DOHH2 (cell line): Measurements from ENCODE around the gene SDCCAG8.

Source experiments
- H3F3A ChIP-seq: fragments of 200-600 bp; sonication (generic), shearing (Covaris generic); 2 replicates; pipeline ENCODE4 v1.6.0; 2016; ENCODE audit warnings: antibody characterized with exemption, mild to moderate bottlenecking; ENCODE audit not compliant: control insufficient read depth, insufficient read depth
- H3K27ac ChIP-seq: fragments of 200-600 bp; sonication (generic); 2 replicates; pipeline ENCODE4 v1.5.1; 2014; ENCODE audit warnings: low read depth, mild to moderate bottlenecking, low read length, moderate library complexity
- H3K27me3 ChIP-seq: fragments of 200-600 bp; sonication (generic); 2 replicates; pipeline ENCODE4 v1.6.1; 2014; ENCODE audit warnings: mild to moderate bottlenecking, low read length, mixed read lengths; ENCODE audit not compliant: control insufficient read depth
- H3K36me3 ChIP-seq: fragments of 200-600 bp; sonication (generic); 2 replicates; pipeline ENCODE4 v1.6.1; 2014; ENCODE audit warnings: mild to moderate bottlenecking, low read length, moderate library complexity, mixed read lengths; ENCODE audit not compliant: control insufficient read depth
- H3K4me1 ChIP-seq: fragments of 200-600 bp; sonication (generic); 2 replicates; pipeline ENCODE4 v1.6.1; 2014; ENCODE audit warnings: mild to moderate bottlenecking, low read length, mixed read lengths; ENCODE audit not compliant: control insufficient read depth
- H3K4me2 ChIP-seq: fragments of 200-600 bp; sonication (generic); 2 replicates; pipeline ENCODE4 v1.6.0; 2014; ENCODE audit warnings: mild to moderate bottlenecking, low read length, moderate library complexity
- H3K4me3 ChIP-seq: fragments of 200-600 bp; sonication (generic); 2 replicates; pipeline ENCODE4 v1.5.1; 2014; ENCODE audit warnings: mild to moderate bottlenecking, low read length, mixed read lengths
- H3K79me2 ChIP-seq: fragments of 200-600 bp; sonication (generic); 2 replicates; pipeline ENCODE4 v1.6.1; 2014; ENCODE audit warnings: mild to moderate bottlenecking, low read length, mixed read lengths; ENCODE audit not compliant: control insufficient read depth
- H3K9me2 ChIP-seq: fragments of 200-600 bp; sonication (generic); replicated peaks from 2 replicates; pipeline ENCODE4 v1.6.1; 2014; ENCODE audit warnings: mild to moderate bottlenecking, low read length, mixed read lengths; ENCODE audit not compliant: control insufficient read depth
- H3K9me3 ChIP-seq: fragments of 200-600 bp; sonication (generic); 2 replicates; pipeline ENCODE4 v1.6.1; 2014; ENCODE audit warnings: antibody characterized with exemption, low read length, mixed read lengths; ENCODE audit not compliant: control insufficient read depth, insufficient read depth
- H4K20me1 ChIP-seq: fragments of 200-600 bp; sonication (generic); 2 replicates; pipeline ENCODE4 v1.6.0; 2014; ENCODE audit warnings: low read depth, mild to moderate bottlenecking, antibody characterized with exemption, low read length, moderate library complexity; ENCODE audit not compliant: control insufficient read depth, insufficient read depth
- CTCF ChIP-seq: fragments of 200-600 bp; sonication (generic); IDR thresholded peaks from one replicate; pipeline ENCODE4 v1.5.1; 2014; ENCODE audit warnings: antibody characterized with exemption, mild to moderate bottlenecking, low read depth, low read length; ENCODE audit not compliant: poor library complexity, severe bottlenecking
- EZH2phosphoT487 ChIP-seq: fragments of 200-600 bp; sonication (generic); IDR thresholded peaks from 2 replicates; pipeline ENCODE4 v1.6.1; 2017; ENCODE audit warnings: borderline replicate concordance, mild to moderate bottlenecking, antibody characterized with exemption, low read length, moderate library complexity, mixed read lengths

SDCCAG8 gene

GRCh38 chr1:243505986-243506689 lies 250.3 kb downstream of the SDCCAG8 start:
- Histone ChIP-seq H3K27me3 (no peaks in the 10 kb centered on the region), H3K27ac (no peak overlapping the region), H3K4me1 (peaks cover 7% of the 10 kb centered on the region), H3K79me2 (no peaks in the 10 kb centered on the region), H3K9me3 (no peaks in the 10 kb centered on the region), H3F3A (no peaks in the 10 kb centered on the region), H3K36me3 (no peaks in the 10 kb centered on the region), H4K20me1 (no peaks in the 10 kb centered on the region), H3K9me2 (no peaks in the 10 kb centered on the region), H3K4me2 (no peak overlapping the region), H3K4me3 (no peak overlapping the region)
- TF ChIP-seq EZH2phosphoT487 (no peak), CTCF (no peak)

- H3K4me1 ChIP-seq, result peaks cover 7% of the 10 kb centered on the region
Observed at GRCh38 chr1:243507001-243507671, 251.3 kb downstream of the SDCCAG8 start.

GRCh38 chr1:243507672-243508302 lies 251.9 kb downstream of the SDCCAG8 start:
- no peak for TF ChIP-seq EZH2phosphoT487
- TF ChIP-seq CTCF, result no peak
- Histone ChIP-seq H3K9me2 (no peaks in the 10 kb centered on the region), H3K4me2 (no peak overlapping the region)

More at GRCh38 chr1:243507001-243507671, 251.3 kb downstream of the SDCCAG8 start:
- no peaks in the 10 kb centered on the region for H3K9me3 ChIP-seq
- H3K36me3 ChIP-seq, result no peaks in the 10 kb centered on the region
- H3K27me3 ChIP-seq, result no peaks in the 10 kb centered on the region
- H3F3A ChIP-seq, result no peaks in the 10 kb centered on the region
- no peaks in the 10 kb centered on the region for H3K79me2 ChIP-seq
- H3K4me2 ChIP-seq, result no peak overlapping the region
- H3K9me2 ChIP-seq, result no peaks in the 10 kb centered on the region
- TF ChIP-seq EZH2phosphoT487 (no peak), CTCF (no peak)
- H3K27ac ChIP-seq, result no peak overlapping the region
- H4K20me1 ChIP-seq, result no peaks in the 10 kb centered on the region
- H3K4me3 ChIP-seq, result no peak overlapping the region

More at GRCh38 chr1:243507672-243508302, 251.9 kb downstream of the SDCCAG8 start:
- H3K4me1 ChIP-seq, result peaks cover 7% of the 10 kb centered on the region
- no peak overlapping the region for H3K27ac ChIP-seq
- H3K36me3 ChIP-seq, result no peaks in the 10 kb centered on the region
- no peaks in the 10 kb centered on the region for H3K27me3 ChIP-seq
- no peaks in the 10 kb centered on the region for H3K9me3 ChIP-seq
- H3F3A ChIP-seq, result no peaks in the 10 kb centered on the region
- H4K20me1 ChIP-seq, result no peaks in the 10 kb centered on the region
- no peak overlapping the region for H3K4me3 ChIP-seq
- H3K79me2 ChIP-seq, result no peaks in the 10 kb centered on the region
